Activated CD8-positive, alpha-beta T cell treated with anti-CD3 and anti-CD28 coated beads for 36 hours (primary cell): ENCODE results near the gene MRPL33. TPM values are rescaled to one million over a fixed set of nuclear protein-coding genes. Genes with fewer than 3 reads are reported as not detected.

Experiments used
- ATAC-seq: fragments of 200-7000 bp; cut with Tn5 transposase; one replicate; pipeline ENCODE4 v1.10.0; 2021; ENCODE audit warnings: mild to moderate bottlenecking, moderate library complexity
- CTCF ChIA-PET: fragments of 350-600 bp; sonication (Branson Sonifier 250); formaldehyde crosslinking; loops from one replicate; lab custom pipeline; 2021; ENCODE audit warnings: antibody characterized with exemption; lab: Charles Lee
- POLR2A ChIA-PET: fragments of 350-600 bp; sonication (Branson Sonifier 250); formaldehyde crosslinking; loops from one replicate; lab custom pipeline; 2021; ENCODE audit warnings: antibody characterized with exemption; lab: Charles Lee
- DNase-seq: peaks from one replicate; pipeline ENCODE4 v3.0.0-alpha.2; 2020
- H3K27ac Mint-ChIP-seq: one replicate; pipeline ENCODE4 v1.8.0; 2021; ENCODE audit warnings: mild to moderate bottlenecking, mixed read lengths
- H3K27me3 Mint-ChIP-seq: one replicate; pipeline ENCODE4 v1.8.0; 2021; ENCODE audit warnings: mixed read lengths
- H3K36me3 Mint-ChIP-seq: one replicate; pipeline ENCODE4 v1.8.0; 2021; ENCODE audit warnings: low read depth, mixed read lengths
- H3K4me1 Mint-ChIP-seq: one replicate; pipeline ENCODE4 v1.8.0; 2021; ENCODE audit warnings: low read depth, mixed read lengths
- H3K4me3 Mint-ChIP-seq: one replicate; pipeline ENCODE4 v1.8.0; 2021; ENCODE audit warnings: mild to moderate bottlenecking, moderate library complexity, mixed read lengths
- H3K9me3 Mint-ChIP-seq: one replicate; pipeline ENCODE4 v1.8.0; 2021; ENCODE audit warnings: mixed read lengths
- intact Hi-C: fragments of 100-400 bp; cut with micrococcal nuclease; formaldehyde crosslinking; loops from one replicate; pipeline ENCODE4 v1.10.0; 2022
- total RNA-seq, 2 experiments: library from RNA; stranded (reverse); gene quantifications; one replicate each; pipeline ENCODE4 v1.2.3, GENCODE V29; 2021
- TF ChIP-seq, protein P1 (sequence below): fragments of 200-600 bp; IDR thresholded peaks from one replicate; pipeline ENCODE4 v1.8.0; 2022; ENCODE audit warnings: antibody characterized with exemption, mild to moderate bottlenecking

MRPL33 gene
- total RNA-seq, 2 experiments from 2014 or later = 54.6 to 59.2 TPM

GRCh38 chr2:27754138-27754588 is 17.4 kb upstream of the MRPL33 start:
- TF ChIP-seq, protein P1, sequence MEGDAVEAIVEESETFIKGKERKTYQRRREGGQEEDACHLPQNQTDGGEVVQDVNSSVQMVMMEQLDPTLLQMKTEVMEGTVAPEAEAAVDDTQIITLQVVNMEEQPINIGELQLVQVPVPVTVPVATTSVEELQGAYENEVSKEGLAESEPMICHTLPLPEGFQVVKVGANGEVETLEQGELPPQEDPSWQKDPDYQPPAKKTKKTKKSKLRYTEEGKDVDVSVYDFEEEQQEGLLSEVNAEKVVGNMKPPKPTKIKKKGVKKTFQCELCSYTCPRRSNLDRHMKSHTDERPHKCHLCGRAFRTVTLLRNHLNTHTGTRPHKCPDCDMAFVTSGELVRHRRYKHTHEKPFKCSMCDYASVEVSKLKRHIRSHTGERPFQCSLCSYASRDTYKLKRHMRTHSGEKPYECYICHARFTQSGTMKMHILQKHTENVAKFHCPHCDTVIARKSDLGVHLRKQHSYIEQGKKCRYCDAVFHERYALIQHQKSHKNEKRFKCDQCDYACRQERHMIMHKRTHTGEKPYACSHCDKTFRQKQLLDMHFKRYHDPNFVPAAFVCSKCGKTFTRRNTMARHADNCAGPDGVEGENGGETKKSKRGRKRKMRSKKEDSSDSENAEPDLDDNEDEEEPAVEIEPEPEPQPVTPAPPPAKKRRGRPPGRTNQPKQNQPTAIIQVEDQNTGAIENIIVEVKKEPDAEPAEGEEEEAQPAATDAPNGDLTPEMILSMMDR = peak; percentile 98
- ChIA-PET CTCF (interaction anchor here (0.7 to 2.5 kb wide), 24 partner anchors 10 to 811 kb away, joined by 3 to 10 read pairs (median 4); no protein-coding TSS in a partner anchor), POLR2A (interaction anchor here (1.0 kb wide), 1 partner anchor 136 kb away, joined by 3 read pairs; the partner anchor contains the start of genes BABAM2 and RBKS)
- peaks cover 5% of the 10 kb centered on the region for H3K9me3 Mint-ChIP-seq
- intact Hi-C loops = loop anchor here (10.0 kb wide), 1 partner anchor 701 kb away; no protein-coding TSS in a partner anchor
- no peaks in the 10 kb centered on the region for H3K36me3 Mint-ChIP-seq
- H3K4me1 Mint-ChIP-seq = no peaks in the 10 kb centered on the region
- H3K27me3 Mint-ChIP-seq = peaks cover 5% of the 10 kb centered on the region
- H3K4me3 Mint-ChIP-seq = no peak overlapping the region
- DNase-seq (peak; percentile 86), ATAC-seq (peak; percentile 98)
- H3K27ac Mint-ChIP-seq = no peak overlapping the region

- Mint-ChIP-seq H3K27ac (no peak overlapping the region), H3K27me3 (peaks cover 5% of the 10 kb centered on the region), H3K36me3 (no peaks in the 10 kb centered on the region), H3K4me3 (no peak overlapping the region), H3K4me1 (no peaks in the 10 kb centered on the region), H3K9me3 (no peaks in the 10 kb centered on the region)
- ChIA-PET POLR2A (interaction anchor here (0.6 to 1.0 kb wide), 2 partner anchors 34 to 135 kb away, joined by 3 read pairs; partner anchors contain the start of genes BABAM2 and RBKS), CTCF (interaction anchor here (0.7 to 2.5 kb wide), 19 partner anchors 10 to 705 kb away, joined by 3 to 10 read pairs (median 4); no protein-coding TSS in a partner anchor)
- TF ChIP-seq, protein P1 = no peak
- ATAC-seq = no peak
- intact Hi-C loops = loop anchor here (10.0 kb wide), 1 partner anchor 700 kb away; no protein-coding TSS in a partner anchor
- DNase-seq = no peak
These were observed 16.7 kb upstream of the MRPL33 start for GRCh38 chr2:27754831-27755230.

GRCh38 chr2:27756091-27756490 is 15.4 kb upstream of the MRPL33 start:
- H3K27me3 Mint-ChIP-seq = peaks cover 5% of the 10 kb centered on the region
- no peaks in the 10 kb centered on the region for H3K9me3 Mint-ChIP-seq
- DNase-seq = no peak
- TF ChIP-seq, protein P1 = no peak
- H3K27ac Mint-ChIP-seq = no peak overlapping the region
- no peak overlapping the region for H3K4me3 Mint-ChIP-seq
- CTCF ChIA-PET = interaction anchor here (1.1 kb wide), 1 partner anchor 226 kb away, joined by 3 read pairs; no protein-coding TSS in a partner anchor
- no peaks in the 10 kb centered on the region for H3K36me3 Mint-ChIP-seq
- intact Hi-C loops = loop anchor here (10.0 kb wide), 1 partner anchor 699 kb away; no protein-coding TSS in a partner anchor
- POLR2A ChIA-PET = no interaction called here
- H3K4me1 Mint-ChIP-seq = no peaks in the 10 kb centered on the region
- ATAC-seq = no peak

GRCh38 chr2:27756544-27757498 is 14.7 kb upstream of the MRPL33 start:
- no peak overlapping the region for H3K27ac Mint-ChIP-seq
- CTCF ChIA-PET = interaction anchor here (1.1 kb wide), 1 partner anchor 225 kb away, joined by 3 read pairs; no protein-coding TSS in a partner anchor
- peaks cover 5% of the 10 kb centered on the region for H3K27me3 Mint-ChIP-seq
- H3K4me1 Mint-ChIP-seq = no peaks in the 10 kb centered on the region
- no peaks in the 10 kb centered on the region for H3K9me3 Mint-ChIP-seq
- POLR2A ChIA-PET = no interaction called here
- DNase-seq (no peak), ATAC-seq (no peak)
- TF ChIP-seq, protein P1 = no peak
- H3K36me3 Mint-ChIP-seq = no peaks in the 10 kb centered on the region
- intact Hi-C loops = loop anchor here (10.0 kb wide), 1 partner anchor 698 kb away; no protein-coding TSS in a partner anchor
- H3K4me3 Mint-ChIP-seq = no peak overlapping the region
